Progenitor cell of endocrine pancreas (in vitro differentiated cells): ENCODE measurements around the gene SART1. TPM values are rescaled to one million over a fixed set of nuclear protein-coding genes. Genes with fewer than 3 reads are reported as not detected.

Experiments
- DNase-seq: peaks from one replicate; pipeline ENCODE4 v3.0.0; 2021; ENCODE audit warnings: low spot score; ENCODE audit not compliant: unreplicated experiment
- H3K27ac Mint-ChIP-seq: 2 replicates; pipeline ENCODE4 v1.8.0; 2021; ENCODE audit warnings: mild to moderate bottlenecking, moderate library complexity, mixed read lengths
- H3K27me3 Mint-ChIP-seq: 2 replicates; pipeline ENCODE4 v1.8.0; 2021; ENCODE audit warnings: mixed read lengths
- H3K36me3 Mint-ChIP-seq: 2 replicates; pipeline ENCODE4 v1.8.0; 2022; ENCODE audit warnings: mixed read lengths; ENCODE audit not compliant: insufficient read depth
- H3K4me1 Mint-ChIP-seq: 2 replicates; pipeline ENCODE4 v1.8.0; 2021; ENCODE audit warnings: low read depth, mixed read lengths
- H3K4me3 Mint-ChIP-seq: 2 replicates; pipeline ENCODE4 v1.8.0; 2021; ENCODE audit warnings: low read depth, mild to moderate bottlenecking, moderate library complexity, mixed read lengths
- H3K9me3 Mint-ChIP-seq: 2 replicates; pipeline ENCODE4 v1.8.0; 2021; ENCODE audit warnings: low read depth, mixed read lengths
- total RNA-seq: library from RNA; stranded (reverse); gene quantifications from 2 replicates; pipeline ENCODE4 v1.2.1, GENCODE V29; 2021
- TF ChIP-seq, protein P1 (sequence below): fragments of 200-600 bp; sonication (generic); IDR thresholded peaks from one replicate; pipeline ENCODE4 v1.5.0; 2021; ENCODE audit warnings: antibody characterized with exemption, mild to moderate bottlenecking; ENCODE audit not compliant: unreplicated experiment

The SART1 gene
- total RNA-seq, 1 donor from 2014 or later = 53.1 TPM

GRCh38 chr11:65919573-65920371 is 41.8 kb upstream of the SART1 start:
- Mint-ChIP-seq H3K36me3 (peaks cover 5% of the 10 kb centered on the region), H3K27me3 (peaks cover 2% of the 10 kb centered on the region), H3K4me1 (peaks cover 6% of the 10 kb centered on the region), H3K9me3 (no peaks in the 10 kb centered on the region), H3K27ac (peak overlapping the region; percentile 78), H3K4me3 (peak overlapping the region; percentile 84)
- TF ChIP-seq, protein P1, sequence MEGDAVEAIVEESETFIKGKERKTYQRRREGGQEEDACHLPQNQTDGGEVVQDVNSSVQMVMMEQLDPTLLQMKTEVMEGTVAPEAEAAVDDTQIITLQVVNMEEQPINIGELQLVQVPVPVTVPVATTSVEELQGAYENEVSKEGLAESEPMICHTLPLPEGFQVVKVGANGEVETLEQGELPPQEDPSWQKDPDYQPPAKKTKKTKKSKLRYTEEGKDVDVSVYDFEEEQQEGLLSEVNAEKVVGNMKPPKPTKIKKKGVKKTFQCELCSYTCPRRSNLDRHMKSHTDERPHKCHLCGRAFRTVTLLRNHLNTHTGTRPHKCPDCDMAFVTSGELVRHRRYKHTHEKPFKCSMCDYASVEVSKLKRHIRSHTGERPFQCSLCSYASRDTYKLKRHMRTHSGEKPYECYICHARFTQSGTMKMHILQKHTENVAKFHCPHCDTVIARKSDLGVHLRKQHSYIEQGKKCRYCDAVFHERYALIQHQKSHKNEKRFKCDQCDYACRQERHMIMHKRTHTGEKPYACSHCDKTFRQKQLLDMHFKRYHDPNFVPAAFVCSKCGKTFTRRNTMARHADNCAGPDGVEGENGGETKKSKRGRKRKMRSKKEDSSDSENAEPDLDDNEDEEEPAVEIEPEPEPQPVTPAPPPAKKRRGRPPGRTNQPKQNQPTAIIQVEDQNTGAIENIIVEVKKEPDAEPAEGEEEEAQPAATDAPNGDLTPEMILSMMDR = no peak
- peak; percentile 48 for DNase-seq

- Mint-ChIP-seq H3K27ac (no peak overlapping the region), H3K4me3 (peak overlapping the region; percentile 84), H3K9me3 (no peaks in the 10 kb centered on the region), H3K4me1 (peaks cover 6% of the 10 kb centered on the region), H3K36me3 (peaks cover 5% of the 10 kb centered on the region), H3K27me3 (no peaks in the 10 kb centered on the region)
- DNase-seq = no peak
- TF ChIP-seq, protein P1 = no peak
Measured at GRCh38 chr11:65920372-65920802, 41.1 kb upstream of the SART1 start.

DNA sequence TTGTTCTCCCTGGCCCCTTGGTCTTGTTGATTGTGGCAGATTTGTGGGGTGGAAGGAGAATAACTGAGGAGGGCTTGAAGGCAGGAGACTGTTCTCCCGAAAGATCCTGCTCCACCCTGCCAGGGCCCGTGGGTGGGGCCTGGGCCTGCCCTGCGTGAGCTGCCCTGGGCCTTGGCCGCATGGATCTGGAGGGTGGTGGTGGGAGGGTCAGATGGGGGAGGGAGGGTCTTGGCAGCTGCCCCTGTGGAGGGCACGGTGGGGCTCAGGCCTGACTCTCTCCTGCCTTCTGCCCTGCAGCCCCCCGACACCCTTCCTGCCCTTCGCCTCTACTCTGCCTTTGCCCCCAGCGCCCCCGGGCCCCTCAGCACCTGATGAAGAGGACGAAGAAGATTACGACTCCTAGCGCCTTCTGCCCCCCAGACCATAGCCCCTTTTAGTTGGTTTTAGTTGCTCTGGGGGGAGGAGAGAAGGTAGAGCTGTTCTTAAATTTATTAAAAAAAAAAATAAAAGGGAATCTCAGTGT is 40.4 kb upstream of the SART1 start:
- no peak overlapping the region for H3K27ac Mint-ChIP-seq
- DNase-seq = no peak
- H3K27me3 Mint-ChIP-seq = no peaks in the 10 kb centered on the region
- peak overlapping the region; percentile 84 for H3K4me3 Mint-ChIP-seq
- peaks cover 5% of the 10 kb centered on the region for H3K36me3 Mint-ChIP-seq
- TF ChIP-seq, protein P1 = no peak
- H3K9me3 Mint-ChIP-seq = no peaks in the 10 kb centered on the region
- H3K4me1 Mint-ChIP-seq = peaks cover 6% of the 10 kb centered on the region

DNA sequence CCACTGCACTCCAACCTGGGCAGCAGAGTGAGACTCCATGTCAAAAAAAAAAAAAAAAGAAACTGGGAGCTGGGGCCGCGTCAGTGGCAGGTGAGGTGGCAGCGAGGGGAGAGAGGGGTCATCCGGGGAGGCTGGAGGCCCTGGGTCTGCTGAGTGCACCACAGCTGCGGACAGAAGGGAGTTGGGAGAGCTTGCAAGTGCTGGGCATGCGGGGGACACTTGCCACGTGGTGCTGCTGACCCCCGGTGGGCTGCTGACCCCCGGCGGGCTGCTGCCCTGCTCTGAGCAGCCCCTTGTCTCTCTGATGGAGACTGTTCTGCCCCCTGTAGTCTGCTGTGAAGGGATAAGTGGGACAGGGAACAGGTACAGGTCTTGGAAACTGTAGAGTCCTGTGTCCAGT is 39.7 kb upstream of the SART1 start:
- Mint-ChIP-seq H3K27ac (no peak overlapping the region), H3K36me3 (peaks cover 5% of the 10 kb centered on the region), H3K9me3 (no peaks in the 10 kb centered on the region), H3K27me3 (no peaks in the 10 kb centered on the region), H3K4me3 (no peak overlapping the region), H3K4me1 (peaks cover 4% of the 10 kb centered on the region)
- TF ChIP-seq, protein P1 = no peak
- DNase-seq = no peak

DNA sequence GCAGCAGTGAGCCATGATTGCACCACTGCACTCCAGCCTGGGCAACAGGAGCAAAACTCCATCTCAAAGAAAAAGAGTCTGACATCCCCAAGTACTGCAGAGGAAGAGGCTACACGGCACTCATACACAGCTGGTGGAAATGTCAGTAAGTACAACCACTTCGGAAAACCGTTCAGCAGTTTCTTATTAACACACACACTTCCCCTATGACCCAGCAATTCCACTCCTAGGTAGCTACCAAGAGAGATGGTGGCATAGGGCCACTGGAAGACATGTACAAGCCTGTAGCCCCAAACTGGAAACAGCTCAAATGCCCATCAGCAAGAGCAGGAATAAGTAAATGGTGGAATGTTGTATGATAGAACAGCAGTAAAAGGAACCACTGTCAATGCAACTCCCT is 39.0 kb upstream of the SART1 start:
- Mint-ChIP-seq H3K36me3 (peaks cover 5% of the 10 kb centered on the region), H3K27me3 (no peaks in the 10 kb centered on the region), H3K9me3 (no peaks in the 10 kb centered on the region), H3K4me1 (peaks cover 4% of the 10 kb centered on the region), H3K27ac (no peak overlapping the region), H3K4me3 (no peak overlapping the region)
- DNase-seq = no peak
- TF ChIP-seq, protein P1 = no peak
